ENCODE data around the gene VCP. TPM values are rescaled to one million over a fixed set of nuclear protein-coding genes. Genes with fewer than 3 reads are reported as not detected.

The VCP gene
- total RNA-seq, 1 donor from 2014 or later, result 238 TPM

DNA sequence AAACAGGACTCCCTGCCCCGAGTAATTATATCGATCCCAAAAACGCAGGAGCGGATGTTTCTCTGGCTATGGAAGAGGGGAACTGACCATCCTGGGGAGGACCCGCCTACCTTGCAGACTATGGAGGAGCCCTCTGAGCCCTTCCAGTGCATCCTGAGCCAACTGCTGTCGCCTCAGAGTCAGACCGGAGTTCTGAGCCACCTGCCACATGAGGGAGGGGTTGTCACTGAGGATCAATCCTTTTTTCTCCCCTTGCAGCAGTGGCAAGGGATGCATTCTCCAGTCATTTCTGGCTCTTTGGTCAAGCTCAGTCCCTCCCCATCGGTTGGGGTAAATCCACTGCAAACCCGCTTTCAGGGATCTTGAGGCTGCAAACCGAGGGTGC is 6.6 kb upstream of the VCP start:
- H3K9me3 ChIP-seq (ENCODE audit: low read depth), result no peaks in the 10 kb centered on the region
- Mint-ChIP-seq H3K9me3 (no peaks in the 10 kb centered on the region), H3K27ac (no peak overlapping the region), H3K27me3 (ENCODE audit: insufficient read depth, low read depth) (peaks cover 3% of the 10 kb centered on the region), H3K4me1 (peaks cover 26% of the 10 kb centered on the region), H3K36me3 (peaks cover 23% of the 10 kb centered on the region), H3K4me3 (peak overlapping the region; percentile 92)
- H3K4me2 ChIP-seq, result peak overlapping the region; percentile 75
- H3K27ac ChIP-seq, result no peak overlapping the region
- peaks cover 7% of the 10 kb centered on the region for H4K20me1 ChIP-seq (ENCODE audit: low read depth)
- peak overlapping the region; percentile 70 for H3K9ac ChIP-seq
- H3K79me2 ChIP-seq (ENCODE audit: low read depth), result peaks cover 35% of the 10 kb centered on the region
- H3K36me3 ChIP-seq, result no peaks in the 10 kb centered on the region
- H3F3A ChIP-seq (ENCODE audit: low read depth), result peaks cover 7% of the 10 kb centered on the region
- DNase-seq (ENCODE audit: low spot score), result peak; percentile 38
- no peaks in the 10 kb centered on the region for H3K27me3 ChIP-seq
- TF ChIP-seq EZH2phosphoT487 (IDR thresholded peaks at IDR 0.05) (no peak), EZH2 (IDR thresholded peaks at IDR 0.05) (no peak)
- TF ChIP-seq, protein P1, sequence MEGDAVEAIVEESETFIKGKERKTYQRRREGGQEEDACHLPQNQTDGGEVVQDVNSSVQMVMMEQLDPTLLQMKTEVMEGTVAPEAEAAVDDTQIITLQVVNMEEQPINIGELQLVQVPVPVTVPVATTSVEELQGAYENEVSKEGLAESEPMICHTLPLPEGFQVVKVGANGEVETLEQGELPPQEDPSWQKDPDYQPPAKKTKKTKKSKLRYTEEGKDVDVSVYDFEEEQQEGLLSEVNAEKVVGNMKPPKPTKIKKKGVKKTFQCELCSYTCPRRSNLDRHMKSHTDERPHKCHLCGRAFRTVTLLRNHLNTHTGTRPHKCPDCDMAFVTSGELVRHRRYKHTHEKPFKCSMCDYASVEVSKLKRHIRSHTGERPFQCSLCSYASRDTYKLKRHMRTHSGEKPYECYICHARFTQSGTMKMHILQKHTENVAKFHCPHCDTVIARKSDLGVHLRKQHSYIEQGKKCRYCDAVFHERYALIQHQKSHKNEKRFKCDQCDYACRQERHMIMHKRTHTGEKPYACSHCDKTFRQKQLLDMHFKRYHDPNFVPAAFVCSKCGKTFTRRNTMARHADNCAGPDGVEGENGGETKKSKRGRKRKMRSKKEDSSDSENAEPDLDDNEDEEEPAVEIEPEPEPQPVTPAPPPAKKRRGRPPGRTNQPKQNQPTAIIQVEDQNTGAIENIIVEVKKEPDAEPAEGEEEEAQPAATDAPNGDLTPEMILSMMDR (IDR thresholded peaks at IDR 0.05), result no peak
- peak overlapping the region; percentile 64 for H3K4me3 ChIP-seq
- H2AFZ ChIP-seq (replicated peaks), result peak overlapping the region; percentile 78
- H3K4me1 ChIP-seq, result peaks cover 16% of the 10 kb centered on the region

DNA sequence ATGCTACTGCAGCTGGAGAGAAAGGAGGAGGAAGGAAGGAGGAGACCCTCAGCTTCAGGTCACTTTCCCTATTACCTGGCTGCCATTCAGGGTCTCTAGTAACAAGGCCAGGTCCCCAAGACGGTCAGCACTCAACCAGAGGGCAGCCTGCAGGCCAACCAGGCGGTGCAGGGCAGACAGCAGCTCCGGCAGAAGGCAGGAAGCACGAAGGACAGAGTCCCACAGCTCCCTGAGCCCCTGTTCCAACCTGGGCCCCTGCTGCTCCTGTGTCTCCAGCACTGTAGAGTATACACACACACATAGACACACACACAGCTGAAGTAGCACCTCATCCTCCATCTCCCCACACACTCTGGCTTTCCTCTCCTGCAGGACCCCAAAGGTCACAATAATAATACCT is 5.6 kb upstream of the VCP start:
- Histone ChIP-seq H4K20me1 (ENCODE audit: low read depth) (peaks cover 7% of the 10 kb centered on the region), H3K27me3 (no peaks in the 10 kb centered on the region), H3K4me1 (peaks cover 18% of the 10 kb centered on the region), H3K4me3 (peak overlapping the region; percentile 64), H3K27ac (no peak overlapping the region), H3K9ac (peak overlapping the region; percentile 70), H3K4me2 (peak overlapping the region; percentile 75), H3K9me3 (ENCODE audit: low read depth) (no peaks in the 10 kb centered on the region), H2AFZ (replicated peaks) (no peak overlapping the region), H3K36me3 (no peaks in the 10 kb centered on the region), H3K79me2 (ENCODE audit: low read depth) (peaks cover 35% of the 10 kb centered on the region), H3F3A (ENCODE audit: low read depth) (peaks cover 16% of the 10 kb centered on the region)
- Mint-ChIP-seq H3K4me1 (peaks cover 31% of the 10 kb centered on the region), H3K27ac (peak overlapping the region; percentile 57), H3K27me3 (ENCODE audit: insufficient read depth, low read depth) (peaks cover 3% of the 10 kb centered on the region), H3K36me3 (peaks cover 28% of the 10 kb centered on the region), H3K4me3 (peak overlapping the region; percentile 92), H3K9me3 (no peaks in the 10 kb centered on the region)
- no peak for DNase-seq (ENCODE audit: low spot score)
- TF ChIP-seq EZH2phosphoT487 (IDR thresholded peaks at IDR 0.05), result no peak
- no peak for TF ChIP-seq EZH2 (IDR thresholded peaks at IDR 0.05)
- TF ChIP-seq, protein P1 (IDR thresholded peaks at IDR 0.05), result no peak

DNA sequence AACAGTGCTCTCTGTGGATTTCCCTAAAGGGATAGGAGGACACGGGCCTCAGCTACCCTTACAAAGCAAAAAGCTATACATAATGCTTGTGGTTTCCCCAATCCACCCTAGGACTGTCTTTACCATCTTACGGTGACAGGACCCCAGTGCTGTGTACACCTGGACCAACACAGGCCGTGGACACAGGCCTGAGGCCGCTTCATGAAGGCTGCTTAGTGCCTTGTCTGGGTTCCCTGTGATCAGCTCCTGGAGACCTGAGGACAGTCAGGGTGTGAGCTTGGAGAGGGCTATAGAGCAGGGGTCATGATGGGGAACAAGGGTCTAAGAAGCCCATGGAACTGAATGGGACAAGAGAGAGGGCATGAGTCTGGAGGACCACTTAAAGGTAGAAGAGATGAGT is 4.4 kb upstream of the VCP start:
- Mint-ChIP-seq H3K9me3 (no peaks in the 10 kb centered on the region), H3K27ac (no peak overlapping the region), H3K4me1 (peaks cover 36% of the 10 kb centered on the region), H3K4me3 (peak overlapping the region; percentile 18), H3K27me3 (ENCODE audit: insufficient read depth, low read depth) (peaks cover 3% of the 10 kb centered on the region), H3K36me3 (peaks cover 26% of the 10 kb centered on the region)
- H3K4me2 ChIP-seq, result no peak overlapping the region
- H3F3A ChIP-seq (ENCODE audit: low read depth), result peaks cover 24% of the 10 kb centered on the region
- DNase-seq (ENCODE audit: low spot score), result no peak
- no peaks in the 10 kb centered on the region for H3K36me3 ChIP-seq
- no peaks in the 10 kb centered on the region for H3K27me3 ChIP-seq
- TF ChIP-seq EZH2 (IDR thresholded peaks at IDR 0.05), result no peak
- TF ChIP-seq, protein P1 (IDR thresholded peaks at IDR 0.05), result no peak
- no peak for TF ChIP-seq EZH2phosphoT487 (IDR thresholded peaks at IDR 0.05)
- peaks cover 35% of the 10 kb centered on the region for H3K79me2 ChIP-seq (ENCODE audit: low read depth)
- H3K4me1 ChIP-seq, result peaks cover 20% of the 10 kb centered on the region
- no peak overlapping the region for H3K9ac ChIP-seq
- H2AFZ ChIP-seq (replicated peaks), result no peak overlapping the region
- no peaks in the 10 kb centered on the region for H3K9me3 ChIP-seq (ENCODE audit: low read depth)
- H4K20me1 ChIP-seq (ENCODE audit: low read depth), result peaks cover 7% of the 10 kb centered on the region
- no peak overlapping the region for H3K27ac ChIP-seq
- no peak overlapping the region for H3K4me3 ChIP-seq

Data from neural progenitor cell (in vitro differentiated cells).